GM21786 (cell line): ENCODE results near the gene ZNF488.
"Not testable (repeated sequence)": the region's sequence is repeated elsewhere in the genome, so short reads cannot be mapped to it uniquely, and the experiment has no call there.

ENCODE experiments used
- ATAC-seq: cut with Tn5 transposase; IDR thresholded peaks from one replicate; pipeline ENCODE4 v1.9.1; 2021; ENCODE audit not compliant: unreplicated experiment

Gene ZNF488

DNA sequence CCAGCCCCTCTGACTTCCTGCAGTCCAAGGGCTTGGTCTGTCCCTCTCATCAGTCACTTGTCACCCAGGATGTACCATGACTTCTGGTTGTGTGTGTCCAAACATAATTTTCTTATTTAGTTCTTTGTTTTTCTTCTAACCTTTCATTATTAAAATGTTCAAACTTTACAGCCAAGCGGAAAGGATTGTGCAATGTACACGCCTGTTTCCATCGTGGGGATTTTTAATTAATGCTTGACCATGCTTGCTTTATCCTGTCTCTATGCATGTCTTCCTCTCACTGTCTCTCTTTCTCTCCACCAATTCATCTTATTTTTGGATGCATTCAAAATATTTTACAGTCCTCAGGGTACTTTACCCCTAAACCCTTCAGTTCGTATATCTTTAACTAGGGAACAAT is 26.2 kb upstream of the ZNF488 start:
- no peak for ATAC-seq

DNA sequence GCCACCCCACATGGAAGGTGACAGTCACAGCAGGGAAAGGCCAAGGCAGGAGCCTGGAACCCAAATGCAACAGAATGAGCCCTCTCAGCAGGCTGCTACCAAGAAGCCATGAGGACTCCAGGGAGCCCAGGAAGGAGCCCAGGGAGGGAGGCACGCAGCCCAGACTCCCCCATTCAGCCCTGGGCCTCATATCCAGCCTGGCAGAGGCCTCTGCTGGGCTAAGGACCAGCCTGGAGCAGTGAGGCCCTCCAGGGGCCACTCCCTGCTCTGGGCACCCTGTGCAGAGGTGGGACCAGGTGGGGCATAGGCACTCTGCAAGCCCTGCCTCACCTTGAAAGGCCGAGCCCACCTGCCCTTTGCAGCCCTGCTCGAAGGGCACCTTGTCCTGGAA is 25.8 kb upstream of the ZNF488 start:
- ATAC-seq = no peak

DNA sequence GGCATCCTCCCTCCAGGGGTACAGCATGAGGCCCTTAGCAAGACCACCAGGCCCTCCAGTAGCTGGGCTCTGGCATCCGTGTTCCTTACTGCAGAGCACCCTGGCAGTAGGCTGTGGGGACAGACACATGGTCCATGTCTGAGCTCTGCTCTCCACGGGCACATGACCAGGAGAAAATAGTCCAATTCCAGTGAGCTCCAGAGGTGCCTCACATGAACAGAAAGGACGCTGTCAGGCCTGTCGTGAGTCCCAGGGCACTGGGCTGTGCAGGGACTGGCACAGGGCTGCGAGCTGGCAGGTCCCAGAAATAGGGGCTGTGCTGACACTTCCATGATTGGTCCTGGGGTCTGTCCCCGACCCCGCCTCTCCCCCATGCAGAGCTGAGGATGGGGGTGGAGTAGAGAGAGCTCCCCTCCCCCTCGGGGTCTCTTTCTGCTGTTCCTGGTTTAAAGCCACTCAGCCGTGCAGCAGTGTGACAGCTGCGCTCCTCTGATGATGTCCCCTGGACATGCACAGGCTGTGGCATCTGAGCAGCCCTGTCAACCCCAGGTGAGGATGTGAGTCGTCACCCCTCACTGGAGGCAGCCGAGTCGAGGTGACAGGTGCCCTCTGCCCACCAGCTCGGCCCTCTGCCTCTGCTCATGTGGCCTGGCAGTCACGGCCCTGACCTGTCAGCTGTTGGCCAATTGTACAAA is 25.2 kb upstream of the ZNF488 start:
- ATAC-seq = no peak

DNA sequence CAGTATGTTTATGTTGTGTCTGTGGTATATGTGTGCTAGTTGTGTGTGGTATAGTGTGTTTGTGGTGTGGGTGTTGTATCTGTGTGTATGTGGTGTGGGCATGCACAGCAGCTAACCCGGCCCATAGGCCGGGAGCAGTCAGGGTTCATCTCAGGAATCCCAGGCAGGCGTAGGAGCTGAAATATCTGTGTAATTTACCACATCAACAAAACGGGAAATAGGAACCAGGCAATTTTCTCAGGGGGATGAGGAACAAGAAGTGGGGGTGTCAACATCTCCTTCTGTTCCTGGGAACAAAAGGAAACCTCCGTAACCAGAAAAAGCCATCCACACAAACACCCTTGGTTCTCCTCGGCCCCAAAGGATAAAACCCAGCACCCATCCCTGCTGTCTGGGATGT is 24.5 kb upstream of the ZNF488 start:
- no peak for ATAC-seq

DNA sequence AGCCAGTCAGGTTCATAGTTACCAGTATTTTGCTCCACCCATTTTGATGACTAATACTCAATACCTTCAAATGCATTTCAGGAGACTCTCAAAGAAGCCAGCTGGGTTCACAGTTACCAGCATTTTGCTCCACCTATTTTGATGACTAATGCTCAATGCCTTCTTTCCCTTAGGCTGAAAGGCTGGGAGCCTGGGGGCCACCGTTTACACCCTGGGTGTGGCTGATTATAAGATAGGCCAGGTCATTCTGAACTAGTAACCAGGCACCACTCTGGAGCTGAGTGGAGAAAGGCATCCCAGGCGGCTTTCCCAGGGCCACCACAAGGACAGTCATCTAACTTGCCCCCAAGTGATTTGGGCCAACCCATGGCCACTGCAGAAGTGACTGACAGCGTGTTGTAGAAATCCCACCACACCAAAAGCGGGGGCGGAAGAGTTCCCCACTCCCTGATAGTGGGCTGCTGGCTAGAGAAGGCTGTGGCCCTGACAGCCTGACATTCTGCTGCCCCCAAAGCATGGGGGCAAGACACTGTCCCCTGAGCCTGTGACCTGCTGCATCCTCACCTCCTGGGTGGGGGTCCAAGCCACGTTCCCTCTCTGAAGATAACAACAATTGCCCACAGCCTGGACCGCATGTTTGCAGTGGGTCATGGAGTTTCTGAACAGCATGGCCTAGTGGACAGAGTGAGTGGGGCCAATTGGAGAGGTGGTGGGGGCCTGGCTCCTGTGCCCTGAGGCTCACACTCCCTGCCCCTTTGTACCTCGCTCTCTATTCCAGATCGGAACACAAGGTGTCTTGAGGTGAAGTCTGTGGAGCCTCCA is 23.0 kb upstream of the ZNF488 start:
- no peak for ATAC-seq

DNA sequence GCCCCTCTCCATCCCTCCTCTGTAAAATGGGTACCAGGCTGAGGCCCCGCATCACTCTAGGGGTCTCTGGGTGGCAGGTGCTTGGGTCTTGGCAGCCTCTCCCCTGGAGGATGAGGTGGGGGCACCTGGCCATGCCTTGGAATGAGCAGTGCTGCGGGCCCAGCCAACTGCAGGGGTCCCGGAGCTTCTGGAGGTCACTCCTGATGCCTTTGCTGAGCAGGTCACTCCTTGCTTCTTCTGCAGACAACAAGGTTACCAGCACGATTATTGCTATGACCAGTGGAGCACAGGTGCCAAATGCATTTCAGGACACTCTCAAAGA is 22.4 kb upstream of the ZNF488 start:
- no peak for ATAC-seq

DNA sequence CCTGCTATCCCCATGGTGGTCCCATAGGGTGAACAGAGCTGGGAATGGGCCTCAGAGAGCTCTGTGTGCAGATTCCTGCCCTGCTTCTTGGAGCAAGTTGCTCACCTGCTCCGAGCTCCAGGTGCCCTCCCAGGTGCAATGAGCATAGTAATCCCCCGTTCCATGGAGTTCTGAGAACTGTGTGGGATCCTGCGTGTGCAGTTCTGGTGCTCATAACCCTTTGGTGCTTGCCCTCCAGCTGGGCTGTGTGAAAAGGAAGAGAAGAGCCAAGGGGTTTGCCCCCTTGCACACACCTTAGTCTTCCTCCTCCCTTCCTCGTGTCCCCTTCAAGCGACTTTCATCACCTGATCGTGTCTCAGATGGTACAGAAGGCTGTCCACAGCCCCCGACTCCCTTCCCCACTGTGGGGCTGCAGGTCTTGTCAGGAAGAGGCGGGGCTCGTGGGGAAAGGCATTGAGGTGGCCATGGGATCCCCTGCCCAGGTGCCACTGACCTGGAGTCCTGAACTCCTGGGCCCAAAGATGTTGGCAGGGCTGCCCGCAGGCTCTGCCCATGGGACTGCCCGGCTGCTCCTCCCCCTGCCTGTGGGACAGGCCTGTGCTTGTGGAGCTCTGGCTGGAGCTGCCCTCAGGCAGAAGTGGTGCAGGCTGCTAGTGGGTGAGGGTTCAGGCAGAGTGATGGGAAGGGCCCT is 21.9 kb upstream of the ZNF488 start:
- ATAC-seq = no peak

DNA sequence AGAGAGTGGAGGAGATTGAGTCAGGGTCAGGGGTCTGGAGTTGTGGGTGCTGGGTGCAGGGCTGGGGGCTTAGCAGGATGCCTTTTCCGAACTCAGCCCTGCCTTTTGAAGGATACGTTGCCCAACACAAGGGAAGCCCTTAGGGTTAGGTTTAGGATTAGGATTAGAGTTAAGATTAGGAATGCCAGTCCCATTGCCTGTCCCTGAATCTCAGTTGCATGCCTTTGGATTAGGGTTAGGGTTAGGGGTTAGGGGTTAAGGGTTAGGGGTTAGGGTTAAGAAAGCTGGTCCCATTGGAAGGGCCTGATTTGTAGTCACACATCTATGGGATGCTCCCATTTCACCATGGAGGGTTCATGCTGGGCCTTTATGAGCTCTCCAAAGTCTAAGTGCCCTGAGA is 20.8 kb upstream of the ZNF488 start:
- ATAC-seq = no peak

DNA sequence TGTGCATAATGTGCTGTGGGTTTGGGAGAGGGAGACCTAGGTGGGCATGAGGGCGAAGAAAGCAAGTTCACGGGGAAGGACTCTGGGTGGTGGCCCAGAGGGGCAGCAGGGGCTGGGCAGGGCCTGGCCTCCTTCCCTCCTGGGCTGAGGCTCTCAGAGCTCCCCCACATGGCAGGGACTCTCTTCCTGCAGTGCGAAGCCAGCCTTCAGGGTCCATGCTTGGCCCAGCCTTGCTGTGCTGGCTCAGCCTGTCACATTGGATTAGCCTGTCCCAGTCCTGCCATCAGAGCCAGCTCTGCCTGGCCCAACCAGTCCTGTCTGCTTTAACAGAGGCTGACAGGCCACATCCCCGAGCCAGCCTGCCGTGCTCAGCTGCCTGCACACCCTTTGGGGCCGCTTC is 20.4 kb upstream of the ZNF488 start:
- ATAC-seq = no peak

DNA sequence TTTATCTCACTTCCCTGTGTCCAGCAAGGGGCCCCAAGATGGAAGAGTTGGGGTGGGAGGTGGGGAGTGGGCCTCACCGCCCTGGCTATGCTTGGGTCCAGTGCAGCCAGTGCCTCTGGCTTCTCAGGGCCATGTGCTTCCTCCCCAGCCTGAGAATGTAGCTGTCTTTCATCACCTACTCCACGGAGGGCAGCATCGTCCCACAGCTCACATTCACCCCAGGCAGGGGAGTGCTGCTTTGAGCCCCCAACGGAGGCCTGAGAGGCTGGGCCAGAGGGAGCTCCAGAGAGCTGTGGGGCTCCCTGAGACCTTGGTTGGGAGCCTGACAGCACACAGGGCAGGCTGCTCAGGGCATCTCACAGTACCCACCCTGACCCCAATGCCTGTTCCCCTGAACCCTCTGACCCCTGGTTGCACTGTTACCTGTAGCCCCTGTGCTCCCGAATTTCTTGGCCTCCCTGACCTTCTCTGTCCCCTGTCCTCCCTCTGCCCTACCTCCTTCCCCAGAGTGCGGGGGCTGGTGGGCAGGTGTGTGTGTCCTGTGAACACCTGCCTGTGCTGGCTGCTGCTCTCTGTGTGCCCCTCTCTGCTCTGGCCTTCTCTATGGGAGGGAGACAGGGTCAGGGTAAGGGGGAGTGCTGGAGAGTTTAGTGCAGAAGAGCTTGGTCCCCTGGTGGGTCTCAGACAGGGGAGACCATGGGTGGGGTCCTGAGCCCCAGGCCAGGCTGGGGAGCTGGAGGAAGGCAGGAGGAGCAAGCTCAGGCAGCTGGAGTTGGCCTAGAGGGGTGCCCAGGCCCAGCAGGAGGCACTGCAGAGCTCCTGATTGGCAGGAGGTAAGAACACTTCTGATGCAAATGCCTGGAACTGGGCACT is 19.6 kb upstream of the ZNF488 start:
- no peak for ATAC-seq

DNA sequence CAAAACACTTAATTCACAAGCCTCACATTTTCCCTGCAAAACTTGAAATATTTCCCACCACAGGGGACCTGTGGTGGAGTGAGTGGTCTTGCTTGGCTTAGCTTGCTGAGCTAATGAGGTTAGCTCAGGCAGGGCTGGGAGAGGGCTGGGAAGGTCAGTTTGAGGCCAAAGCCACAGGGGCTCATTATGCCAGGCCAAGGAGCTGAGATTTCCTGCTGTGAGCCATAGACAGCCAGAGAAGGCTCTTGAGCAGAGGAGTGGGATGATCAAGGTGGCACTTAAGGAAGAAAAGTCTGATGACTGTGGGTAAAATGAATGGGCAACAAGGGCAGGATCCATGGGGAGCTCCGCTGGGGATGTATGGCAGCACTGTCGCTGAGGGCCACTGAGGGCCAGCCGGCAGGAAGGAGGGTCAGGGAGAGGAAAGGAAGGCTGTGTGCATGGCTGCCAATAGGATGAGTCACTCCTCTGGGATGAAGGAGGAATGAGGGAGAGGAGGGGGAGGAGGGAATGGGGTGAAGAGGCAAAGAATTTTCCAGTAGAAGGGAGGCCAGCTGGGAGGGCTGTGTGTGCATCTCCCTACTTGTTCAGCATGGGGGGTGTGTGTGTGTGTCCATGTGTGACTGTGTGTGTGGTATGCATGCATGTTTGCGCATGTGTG is 18.7 kb upstream of the ZNF488 start:
- ATAC-seq = no peak

DNA sequence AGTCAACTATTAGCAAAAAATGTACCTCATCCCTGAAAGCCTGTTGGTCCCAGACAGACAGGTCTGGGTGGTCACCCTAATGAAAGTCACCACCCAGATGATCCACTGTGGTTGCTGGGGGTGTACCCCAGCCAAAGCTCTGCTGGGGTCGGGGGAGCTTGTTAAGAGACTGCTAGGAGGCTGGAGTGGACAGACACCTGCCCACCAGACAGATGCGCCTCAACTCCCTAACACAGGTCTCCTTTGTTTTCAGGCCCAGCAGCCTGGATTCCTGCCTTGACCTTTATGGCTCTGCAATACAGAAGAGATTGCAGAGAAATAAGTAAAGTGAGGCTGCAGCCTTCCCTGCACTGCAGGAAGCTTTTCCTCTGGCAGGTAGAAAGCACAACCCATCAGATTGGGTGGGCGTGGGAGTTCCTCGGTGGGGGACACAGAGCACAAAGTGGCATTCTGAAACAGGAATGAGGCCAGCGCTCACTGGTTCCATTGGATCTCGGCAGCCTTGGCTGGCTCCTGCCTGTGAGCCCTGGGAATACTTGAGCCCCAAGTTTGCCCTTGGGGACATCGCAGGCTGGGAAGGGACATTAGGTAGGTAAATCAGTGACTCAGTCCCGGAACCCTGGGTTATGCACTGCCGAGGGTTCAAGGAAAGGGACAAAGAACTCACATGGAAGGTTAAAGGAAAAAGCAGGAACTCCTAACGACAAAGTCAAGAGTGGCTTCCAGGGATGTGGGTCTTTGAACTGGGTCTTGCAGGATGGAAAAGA is 18.0 kb upstream of the ZNF488 start:
- ATAC-seq = no peak

DNA sequence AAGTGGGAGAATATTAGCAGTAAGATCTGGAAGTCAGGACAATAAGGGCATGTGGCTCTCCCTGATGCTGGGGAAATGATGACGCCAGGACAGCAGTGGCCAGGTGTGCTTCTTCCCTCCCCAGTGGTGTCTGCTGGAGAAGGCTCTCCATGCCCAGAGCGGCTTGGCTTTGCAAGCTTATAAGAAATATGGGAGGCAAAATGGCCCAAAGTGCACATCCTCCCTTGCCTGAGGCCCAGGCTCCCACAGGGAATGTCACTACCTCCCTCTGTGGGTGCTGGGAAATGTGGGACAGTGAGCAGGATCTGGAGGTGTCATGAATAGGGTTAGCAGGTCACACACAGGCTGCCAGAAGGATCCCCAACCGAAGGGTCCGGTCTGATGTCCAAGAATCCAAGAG is 17.1 kb upstream of the ZNF488 start:
- ATAC-seq = no peak

DNA sequence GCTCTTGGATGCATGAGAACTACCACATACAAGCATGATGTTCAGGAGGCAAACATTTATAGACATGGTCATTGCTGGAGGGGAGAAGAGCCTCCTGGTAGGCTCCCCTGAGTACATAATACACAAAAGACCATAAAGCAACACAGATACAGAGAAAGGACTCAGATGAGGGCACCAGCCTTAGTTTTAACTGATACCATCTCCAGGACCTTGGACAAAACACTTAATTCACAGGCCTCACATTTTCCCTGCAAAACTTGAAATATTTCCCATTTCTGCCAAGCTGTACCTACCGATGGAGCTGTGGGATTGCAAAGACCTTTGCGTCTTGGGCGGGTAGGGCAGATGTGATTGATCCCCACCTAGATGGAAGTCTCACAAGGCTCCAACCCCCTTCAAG is 16.7 kb upstream of the ZNF488 start:
- ATAC-seq = no peak

DNA sequence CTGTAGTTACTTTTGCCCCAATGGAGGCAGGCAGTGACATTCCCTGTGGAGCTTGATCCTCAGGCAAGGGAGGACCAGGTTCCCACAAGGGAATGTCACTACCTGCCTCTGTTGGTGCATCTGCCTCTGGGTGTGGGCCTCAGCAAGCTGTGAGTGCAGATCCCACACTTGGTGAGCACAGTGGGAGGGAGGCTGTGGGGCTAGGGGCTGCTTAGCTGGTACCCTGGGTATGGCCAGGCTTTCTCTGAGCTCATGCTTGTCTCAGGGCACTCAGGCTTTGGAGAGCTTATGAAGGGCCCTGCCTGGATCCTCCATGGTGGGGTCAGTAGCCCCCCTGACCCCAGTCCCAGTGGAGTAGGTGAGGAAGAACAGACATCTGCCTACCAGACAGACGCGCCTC is 16.2 kb upstream of the ZNF488 start:
- ATAC-seq = no peak

DNA sequence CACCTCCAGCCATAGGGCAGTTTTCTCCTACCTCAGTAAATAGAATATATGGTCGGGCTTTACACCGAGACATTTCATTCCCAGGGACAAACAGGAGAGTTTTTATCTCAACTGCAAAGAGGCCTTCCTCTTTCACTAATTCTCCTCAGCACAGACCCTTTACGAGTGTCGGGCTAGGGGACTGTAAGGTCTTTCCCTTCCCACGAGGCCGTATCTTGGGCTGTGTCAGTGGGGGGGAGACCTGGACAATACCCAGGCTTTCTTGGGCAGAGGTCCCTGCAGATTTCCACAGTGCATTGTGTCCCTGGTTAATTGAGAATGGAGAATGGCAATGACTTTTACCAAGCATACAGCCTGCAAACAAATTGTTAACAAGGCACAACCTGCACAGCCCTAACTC is 13.2 kb upstream of the ZNF488 start:
- ATAC-seq = no peak

DNA sequence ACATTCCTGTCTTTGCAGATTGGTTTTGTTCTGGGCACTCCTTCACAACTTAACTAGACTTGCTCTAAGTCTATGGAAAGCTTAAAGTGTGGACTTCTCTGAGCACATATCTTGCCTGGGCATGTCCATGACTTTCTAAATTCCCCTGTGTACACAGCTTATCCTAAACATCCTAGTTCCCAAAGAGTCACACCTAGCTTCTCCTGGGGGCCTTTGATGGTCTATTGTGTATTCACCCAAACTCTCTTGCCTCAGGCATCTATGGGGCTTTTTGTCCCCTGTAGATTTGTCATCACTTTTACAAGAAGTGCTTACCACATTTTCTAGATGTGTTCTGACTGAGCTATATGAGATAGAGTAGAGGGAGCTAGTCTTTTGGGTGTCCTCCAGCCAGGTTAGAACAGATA is 12.2 kb upstream of the ZNF488 start:
- ATAC-seq = no peak

DNA sequence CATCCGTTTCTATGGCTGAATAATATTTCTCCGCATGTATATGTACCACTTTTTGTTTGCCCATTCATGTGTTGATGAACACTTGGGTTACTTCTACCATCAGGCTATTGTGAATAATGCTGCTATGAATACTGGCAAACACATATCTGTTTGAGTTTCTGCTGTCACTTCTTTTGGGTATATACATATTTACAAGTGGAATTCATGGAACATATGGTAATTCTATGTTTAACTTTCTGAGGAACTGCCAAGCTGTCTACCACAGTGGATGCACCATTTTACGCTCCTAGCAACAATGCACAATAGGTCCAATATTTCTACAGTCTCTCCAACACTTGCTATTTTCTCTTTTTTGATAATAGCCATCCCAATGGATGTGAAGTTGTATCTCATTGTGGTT is 5.5 kb upstream of the ZNF488 start:
- no peak for ATAC-seq

DNA sequence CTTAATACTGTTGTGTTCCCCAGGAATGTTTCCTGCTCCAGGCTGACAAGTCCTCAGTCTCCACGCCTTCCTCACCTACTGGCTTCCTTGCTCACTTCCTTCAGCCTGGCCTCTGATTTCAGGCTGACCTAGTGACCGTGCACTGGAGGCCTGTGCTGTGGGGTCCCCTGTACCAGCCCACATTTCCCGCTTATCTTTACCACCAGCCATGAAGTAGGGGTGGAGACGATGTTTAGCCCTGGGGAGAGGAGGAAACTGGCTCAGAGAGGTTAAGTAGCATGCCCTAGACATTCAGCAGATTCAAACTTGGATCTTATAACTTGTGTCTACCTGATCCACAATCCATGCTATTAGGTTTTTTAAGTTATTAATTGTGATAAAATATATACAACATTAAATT is 4.8 kb upstream of the ZNF488 start:
- ATAC-seq = no peak

DNA sequence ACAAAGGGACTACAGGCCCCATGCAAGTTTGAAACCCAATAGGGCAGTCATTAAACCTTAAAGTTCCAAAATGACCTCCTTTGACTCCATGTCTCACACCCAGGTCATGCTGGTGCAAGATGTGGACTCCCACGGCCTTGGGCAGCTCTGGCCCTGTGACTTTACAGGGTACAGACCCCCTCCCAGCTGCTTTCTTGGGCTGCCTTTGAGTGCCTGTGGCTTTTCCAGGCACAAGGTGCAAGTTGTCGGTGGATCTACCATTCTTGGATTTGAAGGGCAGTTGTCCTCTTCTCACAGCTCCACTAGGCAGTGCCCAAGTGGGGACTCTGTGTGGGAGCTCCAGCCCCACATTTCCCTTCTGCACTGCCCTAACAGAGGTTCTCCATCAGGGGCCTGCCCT is 2.0 kb upstream of the ZNF488 start:
- ATAC-seq = not testable (repeated sequence)
